ENCODE results near the gene EFHC2. TPM values are rescaled to one million over a fixed set of nuclear protein-coding genes. Genes with fewer than 3 reads are reported as not detected.

Gene EFHC2
- total RNA-seq, 1 donor from 2014 or later = 3.2 TPM

DNA sequence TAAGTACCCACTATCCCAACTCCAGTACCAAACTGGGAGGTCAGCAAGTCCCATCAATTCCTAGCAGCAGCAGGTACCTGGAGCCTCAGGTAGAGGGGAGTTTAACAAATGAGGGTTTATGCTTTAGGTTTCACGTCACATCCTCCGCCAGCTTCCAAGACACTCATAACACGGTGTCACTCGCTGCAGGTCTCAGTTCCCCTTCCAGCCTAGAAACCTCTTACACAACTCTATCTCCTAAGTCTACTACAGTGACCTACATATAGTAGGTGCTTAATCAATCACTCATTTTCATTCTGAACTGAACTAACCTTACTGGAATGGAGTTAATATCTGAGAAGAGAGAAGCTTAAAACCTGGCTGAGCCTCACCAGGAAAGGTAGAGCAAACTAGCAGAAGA lies 96.0 kb downstream of the EFHC2 start:
- Histone ChIP-seq H3K4me1 (no peaks in the 10 kb centered on the region), H3K27ac (no peak overlapping the region), H3K4me3 (no peak overlapping the region), H3K27me3 (no peaks in the 10 kb centered on the region), H3K9me3 (no peaks in the 10 kb centered on the region), H3K36me3 (no peaks in the 10 kb centered on the region)
- no peak for TF ChIP-seq POLR2A (IDR thresholded peaks at IDR 0.05)
- TF ChIP-seq POLR2AphosphoS5 (IDR thresholded peaks at IDR 0.05; ENCODE audit: insufficient read depth in 1 of 2, low read depth in 1 of 2) = no peak
- TF ChIP-seq, protein P1, sequence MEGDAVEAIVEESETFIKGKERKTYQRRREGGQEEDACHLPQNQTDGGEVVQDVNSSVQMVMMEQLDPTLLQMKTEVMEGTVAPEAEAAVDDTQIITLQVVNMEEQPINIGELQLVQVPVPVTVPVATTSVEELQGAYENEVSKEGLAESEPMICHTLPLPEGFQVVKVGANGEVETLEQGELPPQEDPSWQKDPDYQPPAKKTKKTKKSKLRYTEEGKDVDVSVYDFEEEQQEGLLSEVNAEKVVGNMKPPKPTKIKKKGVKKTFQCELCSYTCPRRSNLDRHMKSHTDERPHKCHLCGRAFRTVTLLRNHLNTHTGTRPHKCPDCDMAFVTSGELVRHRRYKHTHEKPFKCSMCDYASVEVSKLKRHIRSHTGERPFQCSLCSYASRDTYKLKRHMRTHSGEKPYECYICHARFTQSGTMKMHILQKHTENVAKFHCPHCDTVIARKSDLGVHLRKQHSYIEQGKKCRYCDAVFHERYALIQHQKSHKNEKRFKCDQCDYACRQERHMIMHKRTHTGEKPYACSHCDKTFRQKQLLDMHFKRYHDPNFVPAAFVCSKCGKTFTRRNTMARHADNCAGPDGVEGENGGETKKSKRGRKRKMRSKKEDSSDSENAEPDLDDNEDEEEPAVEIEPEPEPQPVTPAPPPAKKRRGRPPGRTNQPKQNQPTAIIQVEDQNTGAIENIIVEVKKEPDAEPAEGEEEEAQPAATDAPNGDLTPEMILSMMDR (IDR thresholded peaks at IDR 0.05) = no peak
- no peak for DNase-seq (ENCODE audit: extremely low spot score in 2 of 2)
- intact Hi-C loops (cut with DNase I) = no loop called here

DNA sequence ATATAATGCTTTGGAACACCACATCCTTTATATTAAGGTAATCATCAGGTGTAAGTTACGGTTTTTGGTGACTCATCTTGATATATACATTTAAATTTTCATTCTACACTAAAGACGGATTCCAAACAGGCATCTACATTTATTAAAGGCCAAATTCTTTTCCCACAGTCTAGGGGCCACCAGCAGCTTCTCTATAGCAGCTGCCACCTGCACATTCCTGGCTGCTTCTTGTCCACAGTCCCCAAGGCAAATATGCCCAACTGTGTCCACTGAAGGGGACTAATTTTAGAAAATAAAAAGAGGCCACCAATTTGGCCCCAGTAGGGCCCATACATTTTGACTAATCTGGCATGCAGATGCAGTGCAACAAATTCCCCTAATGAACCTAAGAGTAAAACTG lies 96.6 kb downstream of the EFHC2 start:
- TF ChIP-seq POLR2AphosphoS5 (IDR thresholded peaks at IDR 0.05; ENCODE audit: insufficient read depth in 1 of 2, low read depth in 1 of 2) (no peak), POLR2A (IDR thresholded peaks at IDR 0.05) (no peak)
- TF ChIP-seq, protein P1 (IDR thresholded peaks at IDR 0.05) = no peak
- no peaks in the 10 kb centered on the region for H3K27me3 ChIP-seq
- intact Hi-C loops (cut with DNase I) = no loop called here
- no peak for DNase-seq (ENCODE audit: extremely low spot score in 2 of 2)
- no peaks in the 10 kb centered on the region for H3K36me3 ChIP-seq
- no peak overlapping the region for H3K27ac ChIP-seq
- H3K4me1 ChIP-seq = no peaks in the 10 kb centered on the region
- no peaks in the 10 kb centered on the region for H3K9me3 ChIP-seq
- no peak overlapping the region for H3K4me3 ChIP-seq

DNA sequence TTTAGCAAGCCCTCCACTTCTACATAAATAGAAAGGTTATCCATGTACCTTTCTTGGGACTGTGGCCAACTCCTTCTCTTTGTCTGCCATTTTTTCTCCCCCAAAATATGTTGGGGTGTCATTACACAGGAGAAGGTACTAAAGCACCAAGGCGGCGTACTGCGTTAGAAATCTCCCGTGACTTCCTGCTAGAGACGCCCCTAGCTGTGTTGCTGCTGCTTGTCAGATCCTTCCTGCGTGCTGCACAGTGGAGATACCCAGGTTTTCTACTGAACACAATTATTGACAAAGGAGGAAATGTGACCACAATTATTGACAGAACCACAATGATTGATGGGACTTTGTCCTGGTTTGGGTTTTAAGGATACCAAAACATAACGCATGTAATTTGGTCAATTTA lies 97.7 kb downstream of the EFHC2 start:
- H3K9me3 ChIP-seq = no peaks in the 10 kb centered on the region
- no peaks in the 10 kb centered on the region for H3K4me1 ChIP-seq
- H3K27ac ChIP-seq = no peak overlapping the region
- TF ChIP-seq, protein P1 (IDR thresholded peaks at IDR 0.05) = no peak
- TF ChIP-seq POLR2A (IDR thresholded peaks at IDR 0.05) (no peak), POLR2AphosphoS5 (IDR thresholded peaks at IDR 0.05; ENCODE audit: insufficient read depth in 1 of 2, low read depth in 1 of 2) (no peak)
- intact Hi-C loops (cut with DNase I) = no loop called here
- no peak for DNase-seq (ENCODE audit: extremely low spot score in 2 of 2)
- H3K36me3 ChIP-seq = no peaks in the 10 kb centered on the region
- H3K4me3 ChIP-seq = no peak overlapping the region
- H3K27me3 ChIP-seq = no peaks in the 10 kb centered on the region

DNA sequence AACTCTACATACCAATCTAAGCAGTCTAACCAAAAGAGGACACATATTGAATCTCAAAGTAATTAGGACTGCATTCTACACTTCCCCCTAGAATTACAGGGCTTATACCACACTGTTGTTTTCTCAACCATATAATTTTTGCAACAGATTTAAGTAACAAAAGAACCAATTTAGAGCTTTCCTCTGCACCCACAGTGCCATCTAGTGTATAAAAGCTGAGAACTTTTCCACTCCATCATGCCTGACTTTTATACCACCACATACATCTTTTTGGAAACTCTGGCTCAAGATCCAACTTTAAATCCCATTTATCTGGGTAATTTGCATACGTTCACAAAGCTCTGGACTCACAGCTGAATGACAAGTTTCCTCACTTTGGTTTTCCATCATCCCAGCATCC lies 99.5 kb downstream of the EFHC2 start:
- TF ChIP-seq POLR2AphosphoS5 (IDR thresholded peaks at IDR 0.05; ENCODE audit: insufficient read depth in 1 of 2, low read depth in 1 of 2) = no peak
- TF ChIP-seq, protein P1 (IDR thresholded peaks at IDR 0.05) = peak in 2 of 3 experiments; percentile 18 to 33
- no peaks in the 10 kb centered on the region for H3K4me1 ChIP-seq
- H3K4me3 ChIP-seq = no peak overlapping the region
- intact Hi-C loops (cut with DNase I) = loop anchor here (5.0 kb wide), 1 partner anchor 113 kb away; no protein-coding TSS in a partner anchor
- H3K36me3 ChIP-seq = no peaks in the 10 kb centered on the region
- H3K9me3 ChIP-seq = no peaks in the 10 kb centered on the region
- no peaks in the 10 kb centered on the region for H3K27me3 ChIP-seq
- H3K27ac ChIP-seq = no peak overlapping the region
- no peak for DNase-seq (ENCODE audit: extremely low spot score in 2 of 2)

DNA sequence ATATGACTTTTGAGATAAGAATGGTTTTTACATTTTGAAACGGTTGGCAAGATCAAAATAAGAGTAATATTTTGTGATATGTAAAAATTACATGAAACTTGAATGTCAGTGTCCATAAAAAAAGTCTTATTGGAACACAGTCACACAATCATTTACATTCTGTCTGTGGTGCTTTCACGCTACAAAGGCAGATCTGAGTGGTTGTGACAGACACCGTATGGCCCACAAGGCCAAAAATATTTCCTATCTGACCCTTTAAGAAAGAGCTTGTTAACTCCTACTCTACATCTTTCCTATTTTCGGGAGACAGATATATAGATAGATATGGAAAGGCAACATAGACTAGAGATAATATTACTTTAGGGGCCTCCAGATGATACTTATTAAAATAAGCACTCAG lies 101.9 kb downstream of the EFHC2 start:
- no peaks in the 10 kb centered on the region for H3K27me3 ChIP-seq
- H3K9me3 ChIP-seq = no peaks in the 10 kb centered on the region
- H3K27ac ChIP-seq = no peak overlapping the region
- no peaks in the 10 kb centered on the region for H3K4me1 ChIP-seq
- H3K36me3 ChIP-seq = no peaks in the 10 kb centered on the region
- DNase-seq (ENCODE audit: extremely low spot score in 2 of 2) = no peak
- TF ChIP-seq POLR2AphosphoS5 (IDR thresholded peaks at IDR 0.05; ENCODE audit: insufficient read depth in 1 of 2, low read depth in 1 of 2) (no peak), POLR2A (IDR thresholded peaks at IDR 0.05) (no peak)
- TF ChIP-seq, protein P1 (IDR thresholded peaks at IDR 0.05) = no peak
- intact Hi-C loops (cut with DNase I) = loop anchor here (5.0 kb wide), 1 partner anchor 116 kb away; no protein-coding TSS in a partner anchor
- no peak overlapping the region for H3K4me3 ChIP-seq

Measured in vagina (tissue), 2 donors.